Measurements from ENCODE around the gene CAPG. TPM values are rescaled to one million over a fixed set of nuclear protein-coding genes. Genes with fewer than 3 reads are reported as not detected.

CAPG gene
- total and polyA plus RNA-seq, 2 of the 4 experiments (the other 2 are of a cell fraction) = 79.9 to 98.3 TPM

GRCh38 chr2:85347599-85347998, 62.6 kb downstream of the CAPG start:
- H3K27me3 ChIP-seq (ENCODE audit: control insufficient read depth, insufficient read depth, low read length) = no peaks in the 10 kb centered on the region
- no peaks in the 10 kb centered on the region for H3K9me1 ChIP-seq (ENCODE audit: insufficient read depth, low read length)
- no peak overlapping the region for H4K5ac ChIP-seq (ENCODE audit: low read depth, low read length)
- no peak overlapping the region for H2BK5ac ChIP-seq (ENCODE audit: low read depth, low read length, poor library complexity, severe bottlenecking)
- WGBS, 2 experiments (ENCODE audit: extremely low coverage in 2 of 2, insufficient read length in 1 of 2) = 78% methylated on average over 3 of the region's 3 CpGs; no CpG with 5 or more reads in 1 of the 2 experiments
- no peak overlapping the region for H2BK15ac ChIP-seq (ENCODE audit: low read depth, low read length)
- intact Hi-C loops (cut with micrococcal nuclease) = no loop called here
- dilution Hi-C loops (cut with HindIII; ENCODE audit: low sequenced_read_pairs, unreplicated experiment) = no loop called here
- H3K4me3 ChIP-seq (ENCODE audit: insufficient read depth, low read depth, low read length) = no peak overlapping the region
- H3K9me3 ChIP-seq (ENCODE audit: control insufficient read depth, insufficient read depth, low read length) = no peaks in the 10 kb centered on the region
- no peaks in the 10 kb centered on the region for H3K4me1 ChIP-seq (ENCODE audit: control insufficient read depth, insufficient read depth, low read length)
- no peak for TF ChIP-seq ELK1 (IDR thresholded peaks at IDR 0.05; ENCODE audit: borderline replicate concordance, low read depth, low read length)
- no peak for TF ChIP-seq USF2 (IDR thresholded peaks at IDR 0.05; ENCODE audit: low read depth, low read length)
- TF ChIP-seq, protein P1, sequence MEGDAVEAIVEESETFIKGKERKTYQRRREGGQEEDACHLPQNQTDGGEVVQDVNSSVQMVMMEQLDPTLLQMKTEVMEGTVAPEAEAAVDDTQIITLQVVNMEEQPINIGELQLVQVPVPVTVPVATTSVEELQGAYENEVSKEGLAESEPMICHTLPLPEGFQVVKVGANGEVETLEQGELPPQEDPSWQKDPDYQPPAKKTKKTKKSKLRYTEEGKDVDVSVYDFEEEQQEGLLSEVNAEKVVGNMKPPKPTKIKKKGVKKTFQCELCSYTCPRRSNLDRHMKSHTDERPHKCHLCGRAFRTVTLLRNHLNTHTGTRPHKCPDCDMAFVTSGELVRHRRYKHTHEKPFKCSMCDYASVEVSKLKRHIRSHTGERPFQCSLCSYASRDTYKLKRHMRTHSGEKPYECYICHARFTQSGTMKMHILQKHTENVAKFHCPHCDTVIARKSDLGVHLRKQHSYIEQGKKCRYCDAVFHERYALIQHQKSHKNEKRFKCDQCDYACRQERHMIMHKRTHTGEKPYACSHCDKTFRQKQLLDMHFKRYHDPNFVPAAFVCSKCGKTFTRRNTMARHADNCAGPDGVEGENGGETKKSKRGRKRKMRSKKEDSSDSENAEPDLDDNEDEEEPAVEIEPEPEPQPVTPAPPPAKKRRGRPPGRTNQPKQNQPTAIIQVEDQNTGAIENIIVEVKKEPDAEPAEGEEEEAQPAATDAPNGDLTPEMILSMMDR (conservative IDR thresholded peaks at IDR 0.05; ENCODE audit: low read depth, low read length) = no peak
- no peak for TF ChIP-seq MXI1 (IDR thresholded peaks at IDR 0.05; ENCODE audit: borderline replicate concordance, low read depth, low read length)
- no peak for TF ChIP-seq POLR2A (IDR thresholded peaks at IDR 0.05; ENCODE audit: low read depth, low read length)
- no peak for TF ChIP-seq SMC3 (IDR thresholded peaks at IDR 0.05; ENCODE audit: low read depth, low read length)
- no peak for TF ChIP-seq FOS (IDR thresholded peaks at IDR 0.05; ENCODE audit: low read depth, low read length)
- no peak for TF ChIP-seq RAD21 (IDR thresholded peaks at IDR 0.05; ENCODE audit: low read length)
- no peak for TF ChIP-seq MAFK (IDR thresholded peaks at IDR 0.05; ENCODE audit: low read depth, low read length)
- no peak for TF ChIP-seq RCOR1 (IDR thresholded peaks at IDR 0.05; ENCODE audit: insufficient replicate concordance, low read length)
- TF ChIP-seq NFE2L2 (IDR thresholded peaks at IDR 0.05; ENCODE audit: low read depth, low read length) = no peak
- no peak for TF ChIP-seq BHLHE40 (IDR thresholded peaks at IDR 0.05; ENCODE audit: low read depth, low read length)
- TF ChIP-seq RFX5 (IDR thresholded peaks at IDR 0.05; ENCODE audit: low read depth, low read length) = no peak
- TF ChIP-seq CEBPB (IDR thresholded peaks at IDR 0.05; ENCODE audit: low read depth, low read length) = no peak
- TF ChIP-seq CHD1 (IDR thresholded peaks at IDR 0.05; ENCODE audit: low read depth, low read length) = no peak
- no peak for TF ChIP-seq MAZ (IDR thresholded peaks at IDR 0.05; ENCODE audit: borderline replicate concordance, low read depth, low read length)
- POLR2A ChIA-PET (ENCODE audit: unreplicated experiment) = interaction anchor here (0.5 kb wide), 1 partner anchor 9 kb away, joined by 10 read pairs; no protein-coding TSS in a partner anchor
- H3K79me1 ChIP-seq (ENCODE audit: low read depth in 1 of 2, low read length in 2 of 2) = peaks cover 1% of the 10 kb centered on the region in 2 experiments; a peak in 2 of 4 replicates
- H3K4me2 ChIP-seq (ENCODE audit: low read depth, low read length) = no peak overlapping the region
- CTCF ChIA-PET = no interaction called here
- no peak overlapping the region for H3K23ac ChIP-seq (ENCODE audit: low read depth, low read length)
- H2AK5ac ChIP-seq (ENCODE audit: low read depth, low read length) = no peak overlapping the region
- no peak overlapping the region for H2BK120ac ChIP-seq (ENCODE audit: low read depth, low read length)
- ATAC-seq (ENCODE audit: low read depth) (no peak), DNase-seq (no peak)
- peaks cover 53% of the 10 kb centered on the region for H3K36me3 ChIP-seq (ENCODE audit: control insufficient read depth, insufficient read depth, low read length)
- H3K27ac ChIP-seq (ENCODE audit: insufficient read depth, low read length) = no peak overlapping the region
- no peaks in the 10 kb centered on the region for H4K20me1 ChIP-seq (ENCODE audit: insufficient read depth, low read length)
- H2BK20ac ChIP-seq (ENCODE audit: low read depth, low read length) = no peak overlapping the region
- H3K18ac ChIP-seq (ENCODE audit: low read depth, low read length) = no peak overlapping the region
- in situ Hi-C loops (cut with MboI; ENCODE audit: low sequenced_read_pairs) = no loop called here
- H3K9ac ChIP-seq (ENCODE audit: low read depth, low read length) = no peak overlapping the region
- no peak overlapping the region for H4K91ac ChIP-seq (ENCODE audit: insufficient read depth, low read depth, low read length)
- H4K8ac ChIP-seq (ENCODE audit: low read depth in 2 of 2, low read length in 2 of 2) = no peak overlapping the region
- H2AK9ac ChIP-seq (replicated peaks; ENCODE audit: low read depth, low read length, poor library complexity) = no peak overlapping the region
- H3K14ac ChIP-seq (replicated peaks; ENCODE audit: low read depth, low read length) = no peak overlapping the region
- no peak overlapping the region for H3K56ac ChIP-seq (ENCODE audit: extremely low read depth, insufficient read depth, low read length)
- H2AFZ ChIP-seq (replicated peaks; ENCODE audit: low read length, poor library complexity) = no peak overlapping the region
- no peak overlapping the region for H3K4ac ChIP-seq (ENCODE audit: low read depth, low read length)
- no TSS peak for BruUV-seq (replicated peaks)

All from IMR-90 (cell line).